Endodermal cell (in vitro differentiated cells): ENCODE results near the gene HOXB5. TPM values are rescaled to one million over a fixed set of nuclear protein-coding genes. Genes with fewer than 3 reads are reported as not detected.

Experiments used
- DNase-seq: peaks from one replicate; pipeline ENCODE4 v3.0.0-alpha.2; 2017
- H3K27ac ChIP-seq: 2 replicates; pipeline ENCODE4 v1.5.1; 2013; ENCODE audit warnings: mild to moderate bottlenecking, low read depth, low read length, moderate library complexity
- H3K27me3 ChIP-seq: 2 replicates; pipeline ENCODE4 v1.6.1; 2013; ENCODE audit warnings: mild to moderate bottlenecking, low read length, moderate library complexity; ENCODE audit not compliant: insufficient read depth, control insufficient read depth, poor library complexity, severe bottlenecking
- H3K36me3 ChIP-seq: 2 replicates; pipeline ENCODE4 v1.7.0; 2013; ENCODE audit warnings: mild to moderate bottlenecking, low read length, moderate library complexity; ENCODE audit not compliant: control insufficient read depth, insufficient read depth
- H3K4me1 ChIP-seq: one replicate; pipeline ENCODE4 v1.7.0; 2013; ENCODE audit warnings: low read length; ENCODE audit not compliant: control insufficient read depth, insufficient read depth
- H3K4me3 ChIP-seq: 2 replicates; pipeline ENCODE4 v1.5.1; 2013; ENCODE audit warnings: mild to moderate bottlenecking, low read length, moderate library complexity
- H3K9ac ChIP-seq: 2 replicates; pipeline ENCODE4 v1.6.1; 2013; ENCODE audit warnings: mild to moderate bottlenecking, low read length, moderate library complexity; ENCODE audit not compliant: poor library complexity, severe bottlenecking; ENCODE audit errors: extremely low read depth
- H3K9me3 ChIP-seq: 2 replicates; pipeline ENCODE4 v1.6.1; 2013; ENCODE audit warnings: mild to moderate bottlenecking, low read length, moderate library complexity; ENCODE audit not compliant: control insufficient read depth
- H3K27ac Mint-ChIP-seq: 2 replicates; pipeline ENCODE4 v1.8.0; 2020; ENCODE audit warnings: mixed read lengths
- H3K27me3 Mint-ChIP-seq: 2 replicates; pipeline ENCODE4 v1.8.0; 2021; ENCODE audit warnings: mild to moderate bottlenecking, mixed read lengths; ENCODE audit not compliant: insufficient read depth
- H3K36me3 Mint-ChIP-seq: 2 replicates; pipeline ENCODE4 v1.8.0; 2020; ENCODE audit warnings: low read depth, mixed read lengths
- H3K4me1 Mint-ChIP-seq: 2 replicates; pipeline ENCODE4 v1.8.0; 2020; ENCODE audit warnings: mixed read lengths
- H3K4me3 Mint-ChIP-seq: 2 replicates; pipeline ENCODE4 v1.8.0; 2020; ENCODE audit warnings: mild to moderate bottlenecking, moderate library complexity, mixed read lengths
- H3K9me3 Mint-ChIP-seq: 2 replicates; pipeline ENCODE4 v1.8.0; 2020; ENCODE audit warnings: mild to moderate bottlenecking, mixed read lengths
- CTCF ChIP-seq: fragments of 200-600 bp; sonication (generic); conservative IDR thresholded peaks from 2 replicates; pipeline ENCODE4 v1.5.0; 2021; ENCODE audit warnings: antibody characterized with exemption, mild to moderate bottlenecking
- WGBS, 2 experiments: methylation state at CpG; one replicate each; pipeline versions ENCODE4 v1.1.5 to v1.1.7; 2013; ENCODE audit warnings: missing lambda C conversion rate in 2 of 2, mixed read lengths in 1 of 2; ENCODE audit not compliant: insufficient coverage in 1 of 2, insufficient read length in 1 of 2; 5-methylcytosine and 5-hydroxymethylcytosine counted together
- total RNA-seq, 2 donors: library from RNA; stranded (reverse); fragmentation: NEBNext Ultra II Directional in 1 of 2; extraction: Animal tissue kit (Norgen Biotek cat#: 25700) in 1 of 2; gene quantifications; 2 replicates in 1 of 2; 3 replicates in 1 of 2; pipeline ENCODE4 v1.2.1, GENCODE V29; 2021

The HOXB5 gene
- total RNA-seq, 2 donors from 2014 or later = not detected

- H3K4me1 ChIP-seq = no peaks in the 10 kb centered on the region
- Mint-ChIP-seq H3K4me3 (no peak overlapping the region), H3K9me3 (no peaks in the 10 kb centered on the region), H3K27ac (no peak overlapping the region), H3K36me3 (no peaks in the 10 kb centered on the region), H3K27me3 (peaks cover 69% of the 10 kb centered on the region), H3K4me1 (no peaks in the 10 kb centered on the region)
- H3K9ac ChIP-seq = no peak overlapping the region
- peaks cover 10% of the 10 kb centered on the region for H3K9me3 ChIP-seq
- TF ChIP-seq CTCF = peak; percentile 54
- no peak overlapping the region for H3K27ac ChIP-seq
- WGBS, 2 experiments = 44 to 48% methylated on average over 10 to 14 of the region's 15 CpGs
- H3K27me3 ChIP-seq = peaks cover 99% of the 10 kb centered on the region
- DNase-seq = no peak
- H3K4me3 ChIP-seq = no peak overlapping the region
- no peaks in the 10 kb centered on the region for H3K36me3 ChIP-seq
Observed at GRCh38 chr17:48561884-48562810, 31.4 kb downstream of the HOXB5 start.

GRCh38 chr17:48559840-48560817, 33.5 kb downstream of the HOXB5 start:
- Histone ChIP-seq H3K4me3 (no peak overlapping the region), H3K4me1 (no peaks in the 10 kb centered on the region), H3K27me3 (peaks cover 99% of the 10 kb centered on the region), H3K9ac (no peak overlapping the region), H3K9me3 (no peaks in the 10 kb centered on the region), H3K36me3 (no peaks in the 10 kb centered on the region), H3K27ac (no peak overlapping the region)
- peak; percentile 70 for DNase-seq
- Mint-ChIP-seq H3K4me1 (peaks cover 2% of the 10 kb centered on the region), H3K27me3 (peaks cover 88% of the 10 kb centered on the region), H3K36me3 (no peaks in the 10 kb centered on the region), H3K4me3 (no peak overlapping the region), H3K9me3 (no peaks in the 10 kb centered on the region), H3K27ac (no peak overlapping the region)
- TF ChIP-seq CTCF = no peak
- 21 to 24% methylated on average over 10 to 14 of the region's 14 CpGs for WGBS, 2 experiments

- H3K4me1 ChIP-seq = peaks cover 2% of the 10 kb centered on the region
- no peaks in the 10 kb centered on the region for H3K36me3 ChIP-seq
- TF ChIP-seq CTCF = no peak
- no peaks in the 10 kb centered on the region for H3K9me3 Mint-ChIP-seq
- no peak overlapping the region for H3K4me3 Mint-ChIP-seq
- no peak for DNase-seq
- H3K9me3 ChIP-seq = no peaks in the 10 kb centered on the region
- H3K4me3 ChIP-seq = no peak overlapping the region
- H3K9ac ChIP-seq = no peak overlapping the region
- peaks cover 99% of the 10 kb centered on the region for H3K27me3 ChIP-seq
- no peaks in the 10 kb centered on the region for H3K36me3 Mint-ChIP-seq
- H3K27ac ChIP-seq = no peak overlapping the region
- peaks cover 96% of the 10 kb centered on the region for H3K27me3 Mint-ChIP-seq
- peaks cover 10% of the 10 kb centered on the region for H3K4me1 Mint-ChIP-seq
- H3K27ac Mint-ChIP-seq = no peak overlapping the region
- 0 to 4% methylated on average over 4 to 14 of the region's 16 CpGs for WGBS, 2 experiments
Observed at GRCh38 chr17:48559122-48559839, 34.3 kb downstream of the HOXB5 start.
